MM.1S (cell line): ENCODE results near the gene HDAC6.

ENCODE experiments used
- CTCF ChIP-seq: fragments of 300-600 bp; sonication (generic); IDR thresholded peaks from 2 replicates; pipeline ENCODE4 v1.5.1; 2016; ENCODE audit warnings: antibody characterized with exemption, low read length, mixed read lengths
- EZH2 ChIP-seq: fragments of 300-600 bp; sonication (generic); optimal IDR thresholded peaks from 2 replicates; pipeline ENCODE3; 2017; ENCODE audit warnings: low read depth, mild to moderate bottlenecking, antibody characterized with exemption, low read length, mixed read lengths
- EZH2phosphoT487 ChIP-seq: fragments of 300-600 bp; sonication (generic); IDR thresholded peaks from 2 replicates; pipeline ENCODE4 v1.6.1; 2018; ENCODE audit warnings: antibody characterized with exemption, low read length

DNA sequence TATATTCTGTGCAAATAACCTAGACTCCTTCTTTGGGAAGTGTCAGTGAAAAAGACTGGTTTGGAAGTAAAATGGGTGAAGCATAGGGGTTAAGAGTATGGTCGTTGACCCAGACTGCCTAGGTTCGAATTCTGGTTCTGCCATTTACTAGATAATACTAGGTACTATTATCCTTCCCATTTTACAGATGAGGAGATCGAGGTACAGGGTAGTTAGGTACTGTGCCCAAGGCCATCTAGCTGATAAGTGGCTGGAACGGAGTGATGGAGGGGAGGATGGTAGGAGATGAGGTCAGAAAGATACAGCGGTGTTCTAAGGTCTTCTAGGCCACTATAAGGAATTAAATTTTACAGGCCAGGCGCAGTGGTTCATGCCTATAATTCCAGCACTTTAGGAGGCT is 29.3 kb upstream of the HDAC6 start:
- TF ChIP-seq CTCF (no peak), EZH2 (no peak), EZH2phosphoT487 (no peak)
